ENCODE measurements around the gene CHRNA4.

Gene CHRNA4

DNA sequence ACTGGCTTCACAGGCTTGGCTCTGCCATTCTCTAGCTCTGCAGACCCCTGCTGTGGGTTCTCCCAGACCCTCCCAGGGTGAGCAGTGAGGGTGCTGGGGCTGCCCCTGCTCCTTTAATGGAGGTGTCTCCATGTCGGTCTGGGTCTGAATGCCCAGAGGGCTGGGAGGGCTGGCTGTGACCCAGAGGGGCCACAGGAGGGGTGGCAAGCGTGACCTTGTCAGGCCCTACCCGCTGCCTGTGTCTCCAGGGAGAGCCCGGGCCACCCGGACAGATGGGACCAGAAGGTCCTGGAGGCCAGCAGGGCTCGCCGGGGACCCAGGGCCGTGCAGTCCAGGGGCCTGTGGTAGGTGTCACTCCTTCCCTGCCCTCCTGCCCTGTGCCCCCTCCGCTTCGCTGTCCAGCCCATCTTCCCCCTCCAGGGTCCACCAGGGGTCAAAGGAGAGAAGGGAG lies 36.1 kb downstream of the CHRNA4 start:
- TF ChIP-seq, protein P1, sequence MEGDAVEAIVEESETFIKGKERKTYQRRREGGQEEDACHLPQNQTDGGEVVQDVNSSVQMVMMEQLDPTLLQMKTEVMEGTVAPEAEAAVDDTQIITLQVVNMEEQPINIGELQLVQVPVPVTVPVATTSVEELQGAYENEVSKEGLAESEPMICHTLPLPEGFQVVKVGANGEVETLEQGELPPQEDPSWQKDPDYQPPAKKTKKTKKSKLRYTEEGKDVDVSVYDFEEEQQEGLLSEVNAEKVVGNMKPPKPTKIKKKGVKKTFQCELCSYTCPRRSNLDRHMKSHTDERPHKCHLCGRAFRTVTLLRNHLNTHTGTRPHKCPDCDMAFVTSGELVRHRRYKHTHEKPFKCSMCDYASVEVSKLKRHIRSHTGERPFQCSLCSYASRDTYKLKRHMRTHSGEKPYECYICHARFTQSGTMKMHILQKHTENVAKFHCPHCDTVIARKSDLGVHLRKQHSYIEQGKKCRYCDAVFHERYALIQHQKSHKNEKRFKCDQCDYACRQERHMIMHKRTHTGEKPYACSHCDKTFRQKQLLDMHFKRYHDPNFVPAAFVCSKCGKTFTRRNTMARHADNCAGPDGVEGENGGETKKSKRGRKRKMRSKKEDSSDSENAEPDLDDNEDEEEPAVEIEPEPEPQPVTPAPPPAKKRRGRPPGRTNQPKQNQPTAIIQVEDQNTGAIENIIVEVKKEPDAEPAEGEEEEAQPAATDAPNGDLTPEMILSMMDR (IDR thresholded peaks at IDR 0.05; ENCODE audit: insufficient read depth, low read length, poor library complexity, severe bottlenecking): no peak
- H3K27me3 ChIP-seq (replicated peaks; ENCODE audit: control insufficient read depth, insufficient read depth, low read length): no peaks in the 10 kb centered on the region
- no peaks in the 10 kb centered on the region for H3K36me3 ChIP-seq (ENCODE audit: control insufficient read depth, insufficient read depth, low read length)
- H3K4me3 ChIP-seq (replicated peaks; ENCODE audit: low read depth, low read length): no peak overlapping the region
- DNase-seq (ENCODE audit: extremely low read depth, insufficient read length): no peak

DNA sequence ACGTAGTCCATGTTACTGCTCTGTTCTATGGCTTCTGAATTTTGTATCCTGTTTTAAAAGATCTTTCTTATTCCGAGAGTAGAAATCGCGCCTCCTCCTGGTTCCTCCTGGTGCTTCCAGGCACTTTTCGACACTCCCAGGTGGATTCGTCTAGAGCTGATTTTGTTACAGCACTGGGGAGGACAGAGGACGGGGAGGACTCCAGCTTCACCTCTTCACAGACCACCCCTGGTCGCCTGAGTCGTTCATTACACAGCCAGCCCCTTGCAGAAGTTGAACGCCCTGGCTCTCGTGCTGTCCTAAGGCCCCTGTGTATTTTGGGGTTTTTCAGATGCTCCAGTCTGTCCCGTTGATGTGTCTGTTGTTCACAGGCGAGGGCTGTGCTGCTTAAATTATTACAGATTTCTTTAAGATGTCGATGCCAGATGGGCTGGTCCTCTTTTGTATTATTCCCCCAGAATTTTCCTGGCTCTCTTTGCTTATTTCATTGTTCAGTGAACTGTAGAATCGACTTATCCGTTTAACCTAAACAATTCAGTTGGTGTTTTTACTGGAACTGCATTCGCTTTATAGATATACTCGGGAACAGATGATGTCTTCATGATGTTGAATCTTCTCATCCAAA lies 37.7 kb downstream of the CHRNA4 start:
- TF ChIP-seq, protein P1 (IDR thresholded peaks at IDR 0.05; ENCODE audit: insufficient read depth, low read length, poor library complexity, severe bottlenecking): no peak

DNA sequence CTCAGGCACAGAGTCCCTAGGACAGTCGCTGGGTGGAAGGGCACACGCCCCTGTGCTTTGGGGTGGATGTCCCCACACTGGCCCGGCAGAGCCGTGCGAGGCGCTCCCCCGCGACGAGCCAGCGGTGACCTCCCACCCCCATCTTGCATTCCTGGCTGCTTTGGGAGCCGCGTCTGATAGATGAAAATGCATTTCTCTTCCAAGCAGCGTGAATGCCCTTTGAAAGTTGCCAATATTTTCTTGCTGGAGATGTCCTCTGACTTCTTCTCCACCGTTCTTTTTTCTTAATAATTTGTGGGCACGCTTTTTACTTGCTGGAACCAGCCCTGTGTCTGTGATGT lies 38.2 kb downstream of the CHRNA4 start:
- no peaks in the 10 kb centered on the region for H3K27me3 ChIP-seq (replicated peaks; ENCODE audit: control insufficient read depth, insufficient read depth, low read length)
- DNase-seq (ENCODE audit: extremely low read depth, insufficient read length): no peak
- TF ChIP-seq, protein P1 (IDR thresholded peaks at IDR 0.05; ENCODE audit: insufficient read depth, low read length, poor library complexity, severe bottlenecking): no peak
- H3K4me3 ChIP-seq (replicated peaks; ENCODE audit: low read depth, low read length): no peak overlapping the region
- H3K36me3 ChIP-seq (ENCODE audit: control insufficient read depth, insufficient read depth, low read length): no peaks in the 10 kb centered on the region

More for the DNA sequence above, 37.7 kb downstream of the CHRNA4 start:
- DNase-seq (ENCODE audit: extremely low read depth, insufficient read length): no peak
- H3K4me3 ChIP-seq (replicated peaks; ENCODE audit: low read depth, low read length): no peak overlapping the region
- no peaks in the 10 kb centered on the region for H3K27me3 ChIP-seq (replicated peaks; ENCODE audit: control insufficient read depth, insufficient read depth, low read length)
- H3K36me3 ChIP-seq (ENCODE audit: control insufficient read depth, insufficient read depth, low read length): no peaks in the 10 kb centered on the region

DNA sequence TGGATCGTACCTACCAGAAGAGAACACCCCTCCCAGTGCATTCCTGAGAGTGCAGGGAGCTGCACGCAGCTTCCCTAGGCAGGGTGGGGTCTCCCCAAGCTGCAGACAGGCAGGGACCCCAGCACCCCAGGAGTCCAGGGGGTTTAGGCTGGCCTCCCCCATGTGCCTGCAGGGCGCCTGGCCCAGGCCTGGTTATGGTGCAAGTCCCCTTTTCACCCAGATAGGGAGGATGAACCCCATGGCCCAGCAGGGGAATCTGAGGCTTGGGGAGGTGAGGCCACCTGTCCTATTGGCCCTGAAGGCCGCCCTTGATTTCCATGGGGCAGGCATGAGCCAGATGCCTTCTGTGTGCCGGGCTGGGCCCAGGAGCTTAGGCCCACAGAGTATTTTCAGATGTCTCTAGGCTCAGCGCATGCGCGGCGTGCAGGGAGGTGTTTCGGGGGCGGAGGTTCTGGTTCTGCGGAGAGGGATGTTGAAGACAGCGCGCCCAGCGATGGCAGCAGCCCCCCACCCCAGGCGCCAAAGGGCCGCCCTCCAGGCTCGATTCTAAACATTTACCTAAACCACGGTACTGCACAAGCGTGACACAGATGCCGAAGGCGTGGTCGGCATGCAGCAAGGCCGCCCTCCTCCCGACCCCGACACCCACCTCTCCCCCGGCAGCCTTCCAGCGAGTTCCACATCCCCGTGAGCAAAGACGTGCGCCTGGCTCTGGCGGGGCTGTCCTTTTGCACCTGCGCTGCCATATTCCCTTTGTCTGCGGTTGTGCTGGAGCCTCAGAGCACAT lies 38.8 kb downstream of the CHRNA4 start:
- H3K4me3 ChIP-seq (replicated peaks; ENCODE audit: low read depth, low read length): no peak overlapping the region
- no peak for DNase-seq (ENCODE audit: extremely low read depth, insufficient read length)
- no peaks in the 10 kb centered on the region for H3K27me3 ChIP-seq (replicated peaks; ENCODE audit: control insufficient read depth, insufficient read depth, low read length)
- TF ChIP-seq, protein P1 (IDR thresholded peaks at IDR 0.05; ENCODE audit: insufficient read depth, low read length, poor library complexity, severe bottlenecking): no peak
- H3K36me3 ChIP-seq (ENCODE audit: control insufficient read depth, insufficient read depth, low read length): no peaks in the 10 kb centered on the region

DNA sequence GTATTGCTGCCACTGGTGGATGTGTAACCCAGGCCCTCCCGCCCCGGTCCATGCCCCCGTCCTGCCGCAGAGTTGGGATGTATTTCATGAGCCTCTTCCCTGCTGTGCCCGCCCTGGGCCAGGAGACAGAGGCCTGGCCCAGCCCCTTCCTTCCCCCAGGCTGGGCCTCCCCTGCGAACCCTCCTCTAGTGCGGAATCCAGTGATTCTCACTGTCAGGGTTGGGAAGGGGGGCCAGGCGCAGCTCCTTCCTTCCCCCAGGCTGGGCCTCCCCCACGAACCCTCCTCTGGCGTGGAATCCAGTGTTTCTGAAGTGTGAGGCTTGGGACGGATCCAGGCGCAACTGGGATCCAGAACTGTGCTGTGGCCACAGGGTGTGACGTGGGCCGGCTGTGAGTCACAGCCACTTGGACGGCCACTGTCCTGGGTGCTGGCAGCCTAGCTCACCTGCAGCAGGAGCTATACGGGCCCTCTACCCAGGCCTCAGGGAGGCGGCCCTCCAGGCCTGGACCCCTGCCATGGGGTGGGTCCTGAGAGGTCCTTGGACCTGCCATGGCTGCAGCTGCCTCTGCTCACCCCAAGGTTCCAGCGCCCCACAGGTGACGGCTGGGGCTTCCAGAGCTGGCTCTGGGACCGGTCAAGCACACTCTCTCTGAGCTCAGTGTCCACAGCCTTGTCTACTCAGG lies 39.9 kb downstream of the CHRNA4 start:
- TF ChIP-seq, protein P1 (IDR thresholded peaks at IDR 0.05; ENCODE audit: insufficient read depth, low read length, poor library complexity, severe bottlenecking): no peak
- Histone ChIP-seq H3K27me3 (replicated peaks; ENCODE audit: control insufficient read depth, insufficient read depth, low read length) (no peaks in the 10 kb centered on the region), H3K36me3 (ENCODE audit: control insufficient read depth, insufficient read depth, low read length) (no peaks in the 10 kb centered on the region), H3K4me3 (replicated peaks; ENCODE audit: low read depth, low read length) (no peak overlapping the region)
- DNase-seq (ENCODE audit: extremely low read depth, insufficient read length): no peak
